Measurements from ENCODE around the gene KAZN. TPM values are rescaled to one million over a fixed set of nuclear protein-coding genes. Genes with fewer than 3 reads are reported as not detected.

Gene KAZN
- total RNA-seq, 8 experiments from 2014 or later = 16.9 to 31.4 (median 21.4) TPM

GRCh38 chr1:15055736-15056415 is 457.4 kb downstream of the KAZN start:
- Histone ChIP-seq H3K4me1 (replicated peaks in 1 of 2) (no peaks in the 10 kb centered on the region), H3K4me3 (no peak overlapping the region), H3K27ac (no peak overlapping the region)
- ATAC-seq (replicated peaks in 6 of 8) = no peak
- in situ Hi-C loops (cut with MboI; ENCODE audit: low pct_unique_long_range_greater_than_20kb in 2 of 9, low sequenced_read_pairs in 9 of 9, unreplicated experiment in 9 of 9) = no loop called here
- WGBS, 10 experiments = 60 to 100% (median 96%) methylated on average over 1 to 25 of the region's 29 CpGs; no CpG with 5 or more reads in 2 of the 10 experiments

- ATAC-seq (replicated peaks in 6 of 8) = peak in 2 of 8 experiments; percentile 56 to 62
- 83 to 100% (median 100%) methylated on average over 1 to 3 of the region's 4 CpGs; no CpG with 5 or more reads in 3 of the 10 experiments for WGBS, 10 experiments
- H3K4me1 ChIP-seq (replicated peaks in 1 of 2) = no peaks in the 10 kb centered on the region
- in situ Hi-C loops (cut with MboI; ENCODE audit: low pct_unique_long_range_greater_than_20kb in 2 of 9, low sequenced_read_pairs in 9 of 9, unreplicated experiment in 9 of 9) = no loop called here
- H3K27ac ChIP-seq = no peak overlapping the region
- H3K4me3 ChIP-seq = no peak overlapping the region
These were observed 458.2 kb downstream of the KAZN start for GRCh38 chr1:15056515-15057285.

GRCh38 chr1:15057834-15058233 is 459.3 kb downstream of the KAZN start:
- Histone ChIP-seq H3K4me1 (replicated peaks in 1 of 2) (no peaks in the 10 kb centered on the region), H3K27ac (no peak overlapping the region), H3K4me3 (no peak overlapping the region)
- WGBS, 10 experiments = 67 to 100% (median 95%) methylated on average over 1 to 5 of the region's 5 CpGs; no CpG with 5 or more reads in 3 of the 10 experiments
- no peak for ATAC-seq (replicated peaks in 6 of 8)
- in situ Hi-C loops (cut with MboI; ENCODE audit: low pct_unique_long_range_greater_than_20kb in 2 of 9, low sequenced_read_pairs in 9 of 9, unreplicated experiment in 9 of 9) = no loop called here

GRCh38 chr1:15058261-15058660 is 459.8 kb downstream of the KAZN start:
- ATAC-seq (replicated peaks in 6 of 8) = no peak
- Histone ChIP-seq H3K4me3 (no peak overlapping the region), H3K27ac (no peak overlapping the region), H3K4me1 (replicated peaks in 1 of 2) (no peaks in the 10 kb centered on the region)
- in situ Hi-C loops (cut with MboI; ENCODE audit: low pct_unique_long_range_greater_than_20kb in 2 of 9, low sequenced_read_pairs in 9 of 9, unreplicated experiment in 9 of 9) = no loop called here
- WGBS, 10 experiments = 71 to 100% (median 100%) methylated on average over 1 to 2 of the region's 2 CpGs; no CpG with 5 or more reads in 4 of the 10 experiments

- no peak for ATAC-seq (replicated peaks in 6 of 8)
- in situ Hi-C loops (cut with MboI; ENCODE audit: low pct_unique_long_range_greater_than_20kb in 2 of 9, low sequenced_read_pairs in 9 of 9, unreplicated experiment in 9 of 9) = no loop called here
- no peak overlapping the region for H3K27ac ChIP-seq
- H3K4me3 ChIP-seq = no peak overlapping the region
- H3K4me1 ChIP-seq (replicated peaks in 1 of 2) = no peaks in the 10 kb centered on the region
- 70 to 100% (median 94%) methylated on average over 1 to 12 of the region's 25 CpGs; no CpG with 5 or more reads in 3 of the 10 experiments for WGBS, 10 experiments
These were observed 461.6 kb downstream of the KAZN start for GRCh38 chr1:15060104-15060503.

- Histone ChIP-seq H3K4me3 (no peak overlapping the region), H3K4me1 (replicated peaks in 1 of 2) (no peaks in the 10 kb centered on the region), H3K27ac (no peak overlapping the region)
- no peak for ATAC-seq (replicated peaks in 6 of 8)
- WGBS, 10 experiments = 90 to 100% (median 95%) methylated on average over 2 to 6 of the region's 6 CpGs; no CpG with 5 or more reads in 3 of the 10 experiments
- in situ Hi-C loops (cut with MboI; ENCODE audit: low pct_unique_long_range_greater_than_20kb in 2 of 9, low sequenced_read_pairs in 9 of 9, unreplicated experiment in 9 of 9) = no loop called here
These were observed 464.1 kb downstream of the KAZN start for GRCh38 chr1:15062479-15063099.

- in situ Hi-C loops (cut with MboI; ENCODE audit: low pct_unique_long_range_greater_than_20kb in 2 of 9, low sequenced_read_pairs in 9 of 9, unreplicated experiment in 9 of 9) = no loop called here
- ATAC-seq (replicated peaks in 6 of 8) = no peak
- Histone ChIP-seq H3K4me1 (replicated peaks in 1 of 2) (no peaks in the 10 kb centered on the region), H3K4me3 (no peak overlapping the region), H3K27ac (no peak overlapping the region)
- 17 to 100% (median 93%) methylated on average over 1 to 6 of the region's 7 CpGs; no CpG with 5 or more reads in 3 of the 10 experiments for WGBS, 10 experiments
These were observed 464.9 kb downstream of the KAZN start for GRCh38 chr1:15063346-15063745.

GRCh38 chr1:15063783-15064182 is 465.3 kb downstream of the KAZN start:
- no peak overlapping the region for H3K27ac ChIP-seq
- no peak for ATAC-seq (replicated peaks in 6 of 8)
- 77 to 98% (median 89%) methylated on average over 3 to 7 of the region's 7 CpGs; no CpG with 5 or more reads in 6 of the 10 experiments for WGBS, 10 experiments
- H3K4me1 ChIP-seq (replicated peaks in 1 of 2) = no peaks in the 10 kb centered on the region
- in situ Hi-C loops (cut with MboI; ENCODE audit: low pct_unique_long_range_greater_than_20kb in 2 of 9, low sequenced_read_pairs in 9 of 9, unreplicated experiment in 9 of 9) = no loop called here
- no peak overlapping the region for H3K4me3 ChIP-seq

- H3K27ac ChIP-seq = no peak overlapping the region
- peak in 2 of 8 experiments; percentile 70 to 75 for ATAC-seq (replicated peaks in 6 of 8)
- no peaks in the 10 kb centered on the region for H3K4me1 ChIP-seq (replicated peaks in 1 of 2)
- in situ Hi-C loops (cut with MboI; ENCODE audit: low pct_unique_long_range_greater_than_20kb in 2 of 9, low sequenced_read_pairs in 9 of 9, unreplicated experiment in 9 of 9) = no loop called here
- 74 to 97% (median 85%) methylated on average over 2 to 14 of the region's 15 CpGs; no CpG with 5 or more reads in 1 of the 10 experiments for WGBS, 10 experiments
- no peak overlapping the region for H3K4me3 ChIP-seq
These were observed 465.9 kb downstream of the KAZN start for GRCh38 chr1:15064217-15064929.

GRCh38 chr1:15065291-15065690 is 466.8 kb downstream of the KAZN start:
- in situ Hi-C loops (cut with MboI; ENCODE audit: low pct_unique_long_range_greater_than_20kb in 2 of 9, low sequenced_read_pairs in 9 of 9, unreplicated experiment in 9 of 9) = no loop called here
- 86 to 100% (median 95%) methylated on average over 1 to 4 of the region's 7 CpGs; no CpG with 5 or more reads in 6 of the 10 experiments for WGBS, 10 experiments
- ATAC-seq (replicated peaks in 6 of 8) = no peak
- H3K27ac ChIP-seq = no peak overlapping the region
- no peaks in the 10 kb centered on the region for H3K4me1 ChIP-seq (replicated peaks in 1 of 2)
- no peak overlapping the region for H3K4me3 ChIP-seq

- 86 to 99% (median 94%) methylated on average over 2 to 15 of the region's 30 CpGs; no CpG with 5 or more reads in 3 of the 10 experiments for WGBS, 10 experiments
- Histone ChIP-seq H3K4me1 (replicated peaks in 1 of 2) (no peaks in the 10 kb centered on the region), H3K4me3 (no peak overlapping the region), H3K27ac (no peak overlapping the region)
- in situ Hi-C loops (cut with MboI; ENCODE audit: low pct_unique_long_range_greater_than_20kb in 2 of 9, low sequenced_read_pairs in 9 of 9, unreplicated experiment in 9 of 9) = no loop called here
- no peak for ATAC-seq (replicated peaks in 6 of 8)
These were observed 467.3 kb downstream of the KAZN start for GRCh38 chr1:15065736-15066135.

- no peak overlapping the region for H3K4me3 ChIP-seq
- 58 to 95% (median 83%) methylated on average over 4 to 15 of the region's 15 CpGs for WGBS, 10 experiments
- H3K27ac ChIP-seq = no peak overlapping the region
- H3K4me1 ChIP-seq (replicated peaks in 1 of 2) = no peaks in the 10 kb centered on the region
- in situ Hi-C loops (cut with MboI; ENCODE audit: low pct_unique_long_range_greater_than_20kb in 2 of 9, low sequenced_read_pairs in 9 of 9, unreplicated experiment in 9 of 9) = no loop called here
- no peak for ATAC-seq (replicated peaks in 6 of 8)
These were observed 467.7 kb downstream of the KAZN start for GRCh38 chr1:15066191-15066590.
